NOMO-1 treated with DMSO at 0.1 percent for 48 hours (cell line): ENCODE results near the gene LAMA5.

ENCODE experiments used
- DNase-seq: peaks from one replicate; lab custom pipeline; 2025; ENCODE audit not compliant: unreplicated experiment; lab: John Stamatoyannopoulos, UW

The LAMA5 gene

GRCh38 chr20:62306414-62307187 is 60.5 kb downstream of the LAMA5 start:
- DNase-seq: no peak

GRCh38 chr20:62305765-62306413 is 61.2 kb downstream of the LAMA5 start:
- DNase-seq: no peak

GRCh38 chr20:62305149-62305764 is 61.9 kb downstream of the LAMA5 start:
- DNase-seq: no peak

GRCh38 chr20:62304331-62305148 is 62.6 kb downstream of the LAMA5 start:
- DNase-seq: no peak

GRCh38 chr20:62303340-62304226 is 63.5 kb downstream of the LAMA5 start:
- no peak for DNase-seq

- no peak for DNase-seq
These were observed 64.1 kb downstream of the LAMA5 start for GRCh38 chr20:62303062-62303339.

- peak; percentile 92 for DNase-seq
These were observed 64.6 kb downstream of the LAMA5 start, which contains the start of gene ADRM1 for GRCh38 chr20:62302341-62303061. Gene ADRM1 (plus strand): TSS chr20:62302997. CDS start chr20:62303569, 572 bp downstream.

- peak; percentile 97 for DNase-seq
These were observed 65.3 kb downstream of the LAMA5 start for GRCh38 chr20:62301773-62302340.

- no peak for DNase-seq
These were observed 65.9 kb downstream of the LAMA5 start for GRCh38 chr20:62301111-62301668.

- DNase-seq: no peak
These were observed 66.8 kb downstream of the LAMA5 start for GRCh38 chr20:62300319-62300718.

- DNase-seq: no peak
These were observed 67.4 kb downstream of the LAMA5 start for GRCh38 chr20:62299666-62300236.

GRCh38 chr20:62298577-62299249 is 68.4 kb downstream of the LAMA5 start:
- no peak for DNase-seq

- DNase-seq: no peak
These were observed 69.5 kb downstream of the LAMA5 start for GRCh38 chr20:62297449-62298227.

GRCh38 chr20:62296724-62297448 is 70.2 kb downstream of the LAMA5 start:
- no peak for DNase-seq

- DNase-seq: no peak
These were observed 72.6 kb downstream of the LAMA5 start for GRCh38 chr20:62294516-62294915.

GRCh38 chr20:62293946-62294345 is 73.2 kb downstream of the LAMA5 start:
- no peak for DNase-seq
